ENCODE results near the gene BMPER. TPM values are rescaled to one million over a fixed set of nuclear protein-coding genes. Genes with fewer than 3 reads are reported as not detected.
A peak's percentile ranks its signal among the peaks of the same experiment; 100 is the strongest.
"Not testable (repeated sequence)": the region's sequence is repeated elsewhere in the genome, so short reads cannot be mapped to it uniquely, and the experiment has no call there.

BMPER gene
- total RNA-seq, 8 experiments from 2014 or later: 0.25 to 39.1 (median 2.4) TPM

GRCh38 chr7:34160261-34160752 is 255.0 kb downstream of the BMPER start:
- Histone ChIP-seq H3K4me1 (replicated peaks in 1 of 2) (peaks cover 4 to 16% of the 10 kb centered on the region in 2 donors), H3K27ac (no peak overlapping the region), H3K4me3 (no peak overlapping the region)
- ATAC-seq (replicated peaks in 6 of 8): peak in 2 of 8 experiments; percentile 31 to 40
- in situ Hi-C loops (cut with MboI; ENCODE audit: low pct_unique_long_range_greater_than_20kb in 2 of 9, low sequenced_read_pairs in 9 of 9, unreplicated experiment in 9 of 9): no loop called here
- 11 to 100% (median 27%) methylated on average over 1 of the region's 2 CpGs; no CpG with 5 or more reads in 6 of the 10 experiments for WGBS, 10 experiments

- Histone ChIP-seq H3K4me3 (no peak overlapping the region), H3K4me1 (replicated peaks in 1 of 2) (no peaks in the 10 kb centered on the region), H3K27ac (no peak overlapping the region)
- in situ Hi-C loops (cut with MboI; ENCODE audit: low pct_unique_long_range_greater_than_20kb in 2 of 9, low sequenced_read_pairs in 9 of 9, unreplicated experiment in 9 of 9): no loop called here
- WGBS, 10 experiments: 76 to 100% (median 92%) methylated on average over 2 to 5 of the region's 5 CpGs
- no peak for ATAC-seq (replicated peaks in 6 of 8)
These were observed 256.8 kb downstream of the BMPER start for GRCh38 chr7:34162027-34162565.

GRCh38 chr7:34162677-34163076 is 257.3 kb downstream of the BMPER start:
- no peaks in the 10 kb centered on the region for H3K4me1 ChIP-seq (replicated peaks in 1 of 2)
- WGBS, 10 experiments: 25 to 100% (median 81%) methylated on average over 1 to 3 of the region's 3 CpGs; no CpG with 5 or more reads in 1 of the 10 experiments
- H3K4me3 ChIP-seq: no peak overlapping the region
- H3K27ac ChIP-seq: no peak overlapping the region
- in situ Hi-C loops (cut with MboI; ENCODE audit: low pct_unique_long_range_greater_than_20kb in 2 of 9, low sequenced_read_pairs in 9 of 9, unreplicated experiment in 9 of 9): no loop called here
- no peak for ATAC-seq (replicated peaks in 6 of 8)

- Histone ChIP-seq H3K27ac (no peak overlapping the region), H3K4me3 (no peak overlapping the region), H3K4me1 (replicated peaks in 1 of 2) (no peaks in the 10 kb centered on the region)
- ATAC-seq (replicated peaks in 6 of 8): no peak
- WGBS, 10 experiments: 43 to 57% methylated on average over 1 of the region's 1 CpG; no CpG with 5 or more reads in 8 of the 10 experiments
- in situ Hi-C loops (cut with MboI; ENCODE audit: low pct_unique_long_range_greater_than_20kb in 2 of 9, low sequenced_read_pairs in 9 of 9, unreplicated experiment in 9 of 9): no loop called here
These were observed 258.6 kb downstream of the BMPER start for GRCh38 chr7:34163956-34164355.

GRCh38 chr7:34165466-34165865 is 260.1 kb downstream of the BMPER start:
- Histone ChIP-seq H3K27ac (no peak overlapping the region), H3K4me1 (replicated peaks in 1 of 2) (no peaks in the 10 kb centered on the region), H3K4me3 (no peak overlapping the region)
- ATAC-seq (replicated peaks in 6 of 8): no peak
- 86 to 100% methylated on average over 1 of the region's 1 CpG; no CpG with 5 or more reads in 8 of the 10 experiments for WGBS, 10 experiments
- in situ Hi-C loops (cut with MboI; ENCODE audit: low pct_unique_long_range_greater_than_20kb in 2 of 9, low sequenced_read_pairs in 9 of 9, unreplicated experiment in 9 of 9): no loop called here

- WGBS, 10 experiments: 50 to 100% (median 98%) methylated on average over 1 to 3 of the region's 3 CpGs; no CpG with 5 or more reads in 2 of the 10 experiments
- in situ Hi-C loops (cut with MboI; ENCODE audit: low pct_unique_long_range_greater_than_20kb in 2 of 9, low sequenced_read_pairs in 9 of 9, unreplicated experiment in 9 of 9): no loop called here
- H3K4me1 ChIP-seq (replicated peaks in 1 of 2): no peaks in the 10 kb centered on the region
- no peak overlapping the region for H3K27ac ChIP-seq
- peak in 5 of 8 experiments; percentile 39 to 80 (median 69) for ATAC-seq (replicated peaks in 6 of 8)
- no peak overlapping the region for H3K4me3 ChIP-seq
These were observed 260.7 kb downstream of the BMPER start for GRCh38 chr7:34165927-34166550.

- in situ Hi-C loops (cut with MboI; ENCODE audit: low pct_unique_long_range_greater_than_20kb in 2 of 9, low sequenced_read_pairs in 9 of 9, unreplicated experiment in 9 of 9): no loop called here
- H3K27ac ChIP-seq: no peak overlapping the region
- no peak overlapping the region for H3K4me3 ChIP-seq
- 80 to 100% (median 91%) methylated on average over 1 to 7 of the region's 8 CpGs; no CpG with 5 or more reads in 2 of the 10 experiments for WGBS, 10 experiments
- no peaks in the 10 kb centered on the region for H3K4me1 ChIP-seq (replicated peaks in 1 of 2)
- no peak for ATAC-seq (replicated peaks in 6 of 8)
These were observed 262.7 kb downstream of the BMPER start for GRCh38 chr7:34168013-34168412.

- H3K4me3 ChIP-seq: peak overlapping the region in 1 of 5 donors; percentile 14
- H3K27ac ChIP-seq; in situ Hi-C loops (cut with MboI; ENCODE audit: low pct_unique_long_range_greater_than_20kb in 2 of 9, low sequenced_read_pairs in 9 of 9, unreplicated experiment in 9 of 9); H3K4me1 ChIP-seq (replicated peaks in 1 of 2); ATAC-seq (replicated peaks in 6 of 8): not testable (repeated sequence)
- WGBS, 10 experiments: 58 to 100% (median 98%) methylated on average over 1 to 15 of the region's 32 CpGs; no CpG with 5 or more reads in 3 of the 10 experiments
These were observed 269.6 kb downstream of the BMPER start for GRCh38 chr7:34174688-34175616.

GRCh38 chr7:34175837-34176236 is 270.5 kb downstream of the BMPER start:
- in situ Hi-C loops (cut with MboI; ENCODE audit: low pct_unique_long_range_greater_than_20kb in 2 of 9, low sequenced_read_pairs in 9 of 9, unreplicated experiment in 9 of 9): no loop called here
- H3K4me1 ChIP-seq (replicated peaks in 1 of 2): no peaks in the 10 kb centered on the region

GRCh38 chr7:34177476-34177875 is 272.1 kb downstream of the BMPER start:
- Histone ChIP-seq H3K27ac (no peak overlapping the region), H3K4me3 (no peak overlapping the region), H3K4me1 (replicated peaks in 1 of 2) (no peaks in the 10 kb centered on the region)
- WGBS, 10 experiments: 14 to 100% (median 82%) methylated on average over 1 to 3 of the region's 3 CpGs
- ATAC-seq (replicated peaks in 6 of 8): no peak
- in situ Hi-C loops (cut with MboI; ENCODE audit: low pct_unique_long_range_greater_than_20kb in 2 of 9, low sequenced_read_pairs in 9 of 9, unreplicated experiment in 9 of 9): no loop called here

More at GRCh38 chr7:34175837-34176236, 270.5 kb downstream of the BMPER start:
- Histone ChIP-seq H3K27ac (no peak overlapping the region), H3K4me3 (no peak overlapping the region)
- WGBS, 10 experiments: 0 to 80% (median 57%) methylated on average over 1 to 3 of the region's 3 CpGs; no CpG with 5 or more reads in 1 of the 10 experiments
- ATAC-seq (replicated peaks in 6 of 8): no peak

GRCh38 chr7:34181271-34181958 is 276.1 kb downstream of the BMPER start:
- no peak overlapping the region for H3K27ac ChIP-seq
- no peak overlapping the region for H3K4me3 ChIP-seq
- in situ Hi-C loops (cut with MboI; ENCODE audit: low pct_unique_long_range_greater_than_20kb in 2 of 9, low sequenced_read_pairs in 9 of 9, unreplicated experiment in 9 of 9): no loop called here
- WGBS, 10 experiments: 60 to 100% (median 88%) methylated on average over 1 to 3 of the region's 3 CpGs
- H3K4me1 ChIP-seq (replicated peaks in 1 of 2): no peaks in the 10 kb centered on the region
- no peak for ATAC-seq (replicated peaks in 6 of 8)

- in situ Hi-C loops (cut with MboI; ENCODE audit: low pct_unique_long_range_greater_than_20kb in 2 of 9, low sequenced_read_pairs in 9 of 9, unreplicated experiment in 9 of 9): no loop called here
- WGBS, 10 experiments: 60 to 83% (median 75%) methylated on average over 1 of the region's 1 CpG; no CpG with 5 or more reads in 4 of the 10 experiments
- ATAC-seq (replicated peaks in 6 of 8): peak in 2 of 8 experiments; percentile 21 to 37
- Histone ChIP-seq H3K4me1 (replicated peaks in 1 of 2) (no peaks in the 10 kb centered on the region), H3K4me3 (no peak overlapping the region), H3K27ac (no peak overlapping the region)
These were observed 279.1 kb downstream of the BMPER start for GRCh38 chr7:34184466-34184865.

Measured in motor neuron (in vitro differentiated cells).